ENCODE data around the gene ANKRD9. TPM values are rescaled to one million over a fixed set of nuclear protein-coding genes. Genes with fewer than 3 reads are reported as not detected.

The ANKRD9 gene
- total and polyA plus RNA-seq, 2 experiments from 2014 or later: 46.5 to 90.7 TPM

DNA sequence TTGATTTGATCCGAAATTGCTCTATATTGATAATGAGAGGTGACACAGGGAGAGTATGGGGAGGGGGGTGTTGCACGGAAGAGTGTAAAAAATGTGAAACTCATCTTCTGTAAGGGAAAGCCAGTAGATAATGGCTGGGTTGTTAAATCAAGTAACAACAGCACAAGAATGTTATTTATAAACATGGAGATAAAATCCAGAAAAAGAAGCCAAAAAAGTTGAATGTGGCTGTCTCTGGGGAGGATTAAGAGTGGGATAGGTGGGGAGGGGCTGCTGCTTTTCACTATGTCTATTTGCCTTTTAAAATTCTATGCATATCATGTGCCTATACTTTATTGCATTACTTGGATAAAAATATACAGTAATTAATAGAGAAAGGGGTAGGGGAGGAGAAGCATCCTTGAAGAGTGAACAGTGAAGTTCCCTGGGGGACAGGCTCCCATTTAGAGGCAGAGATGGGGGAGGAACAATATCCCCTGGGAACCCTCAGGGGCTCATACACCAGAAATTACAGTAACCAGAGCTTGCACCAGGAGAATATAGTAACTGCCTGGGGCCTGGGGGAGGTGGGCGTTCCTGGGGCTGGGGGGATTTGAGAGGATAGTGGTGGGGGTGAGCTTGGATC lies 39.2 kb upstream of the ANKRD9 start:
- H3K4me3 ChIP-seq: no peak overlapping the region
- no peaks in the 10 kb centered on the region for H3K9me2 ChIP-seq (replicated peaks; ENCODE audit: insufficient read depth)
- peak overlapping the region; percentile 30 for H3K4me2 ChIP-seq
- H3K27me3 ChIP-seq: no peaks in the 10 kb centered on the region
- H2AFZ ChIP-seq: no peak overlapping the region
- peaks cover 64% of the 10 kb centered on the region for H3K4me1 ChIP-seq (ENCODE audit: insufficient read depth)
- WGBS (ENCODE audit: low lambda C conversion rate, missing lambda C conversion rate): 43% methylated on average over 3 of the region's 3 CpGs
- TF ChIP-seq, protein P1, sequence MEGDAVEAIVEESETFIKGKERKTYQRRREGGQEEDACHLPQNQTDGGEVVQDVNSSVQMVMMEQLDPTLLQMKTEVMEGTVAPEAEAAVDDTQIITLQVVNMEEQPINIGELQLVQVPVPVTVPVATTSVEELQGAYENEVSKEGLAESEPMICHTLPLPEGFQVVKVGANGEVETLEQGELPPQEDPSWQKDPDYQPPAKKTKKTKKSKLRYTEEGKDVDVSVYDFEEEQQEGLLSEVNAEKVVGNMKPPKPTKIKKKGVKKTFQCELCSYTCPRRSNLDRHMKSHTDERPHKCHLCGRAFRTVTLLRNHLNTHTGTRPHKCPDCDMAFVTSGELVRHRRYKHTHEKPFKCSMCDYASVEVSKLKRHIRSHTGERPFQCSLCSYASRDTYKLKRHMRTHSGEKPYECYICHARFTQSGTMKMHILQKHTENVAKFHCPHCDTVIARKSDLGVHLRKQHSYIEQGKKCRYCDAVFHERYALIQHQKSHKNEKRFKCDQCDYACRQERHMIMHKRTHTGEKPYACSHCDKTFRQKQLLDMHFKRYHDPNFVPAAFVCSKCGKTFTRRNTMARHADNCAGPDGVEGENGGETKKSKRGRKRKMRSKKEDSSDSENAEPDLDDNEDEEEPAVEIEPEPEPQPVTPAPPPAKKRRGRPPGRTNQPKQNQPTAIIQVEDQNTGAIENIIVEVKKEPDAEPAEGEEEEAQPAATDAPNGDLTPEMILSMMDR (IDR thresholded peaks at IDR 0.05; ENCODE audit: poor library complexity): no peak
- no peak for TF ChIP-seq EZH2phosphoT487 (IDR thresholded peaks at IDR 0.05; ENCODE audit: low read depth, severe bottlenecking, unreplicated experiment)
- H3K79me2 ChIP-seq: peaks cover 3% of the 10 kb centered on the region
- H3K36me3 ChIP-seq (replicated peaks; ENCODE audit: insufficient read depth, low read depth): no peaks in the 10 kb centered on the region
- H3K9me3 ChIP-seq (ENCODE audit: low read depth): no peaks in the 10 kb centered on the region
- H4K20me1 ChIP-seq (ENCODE audit: insufficient read depth, poor library complexity, severe bottlenecking): no peaks in the 10 kb centered on the region
- DNase-seq (ENCODE audit: low spot score): peak; percentile 6
- peak overlapping the region; percentile 97 for H3K27ac ChIP-seq

DNA sequence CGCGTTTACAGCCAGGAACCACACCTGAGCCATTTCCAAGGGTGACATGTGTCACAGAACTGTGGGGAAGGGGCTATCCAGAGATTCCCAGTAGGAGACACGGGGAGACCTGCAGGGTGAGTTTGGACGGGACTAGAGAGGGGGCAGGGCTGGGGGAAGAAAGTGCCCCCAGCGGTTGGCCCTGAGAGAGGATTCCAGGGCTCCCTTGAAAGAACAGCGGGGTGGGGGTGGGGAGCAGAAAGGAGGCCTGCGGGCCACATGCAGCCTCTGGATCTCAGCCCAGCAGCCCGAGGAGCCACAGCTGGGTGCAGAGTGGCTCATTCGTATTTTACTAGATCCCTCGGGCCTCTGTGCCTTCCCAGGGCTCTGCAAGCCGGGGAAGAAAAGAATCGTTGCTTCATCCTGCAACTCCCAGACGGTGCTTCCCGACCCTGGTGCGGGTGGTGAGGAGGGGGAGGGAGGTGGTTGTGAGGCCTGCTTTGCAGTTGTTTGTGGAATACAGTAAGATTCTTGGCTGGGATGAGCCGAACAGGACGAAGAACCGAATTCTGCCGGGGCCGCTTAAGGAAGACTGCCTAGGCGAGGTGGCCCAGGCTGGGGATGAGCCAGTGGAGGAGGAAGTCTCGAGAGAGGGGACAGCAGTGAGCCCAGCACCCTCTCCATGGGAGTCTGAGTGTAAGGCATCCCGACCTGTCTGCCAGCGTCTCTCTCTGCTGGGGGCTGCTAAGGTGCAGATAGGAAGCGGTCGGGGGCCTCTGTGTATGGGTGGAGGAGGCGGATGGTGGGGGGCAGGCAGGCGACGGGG lies 36.1 kb upstream of the ANKRD9 start:
- Histone ChIP-seq H2AFZ (peak overlapping the region; percentile 41), H3K4me3 (no peak overlapping the region), H3K36me3 (replicated peaks; ENCODE audit: insufficient read depth, low read depth) (no peaks in the 10 kb centered on the region), H3K27me3 (no peaks in the 10 kb centered on the region), H3K79me2 (peaks cover 3% of the 10 kb centered on the region), H3K9me3 (ENCODE audit: low read depth) (no peaks in the 10 kb centered on the region), H3K4me1 (ENCODE audit: insufficient read depth) (peaks cover 44% of the 10 kb centered on the region), H3K27ac (peak overlapping the region; percentile 97), H4K20me1 (ENCODE audit: insufficient read depth, poor library complexity, severe bottlenecking) (no peaks in the 10 kb centered on the region), H3K9me2 (replicated peaks; ENCODE audit: insufficient read depth) (no peaks in the 10 kb centered on the region), H3K4me2 (peak overlapping the region; percentile 73)
- WGBS (ENCODE audit: low lambda C conversion rate, missing lambda C conversion rate): 38% methylated on average over 26 of the region's 29 CpGs
- peak; percentile 72 for DNase-seq (ENCODE audit: low spot score)
- TF ChIP-seq, protein P1 (IDR thresholded peaks at IDR 0.05; ENCODE audit: poor library complexity): peak; percentile 18
- no peak for TF ChIP-seq EZH2phosphoT487 (IDR thresholded peaks at IDR 0.05; ENCODE audit: low read depth, severe bottlenecking, unreplicated experiment)

DNA sequence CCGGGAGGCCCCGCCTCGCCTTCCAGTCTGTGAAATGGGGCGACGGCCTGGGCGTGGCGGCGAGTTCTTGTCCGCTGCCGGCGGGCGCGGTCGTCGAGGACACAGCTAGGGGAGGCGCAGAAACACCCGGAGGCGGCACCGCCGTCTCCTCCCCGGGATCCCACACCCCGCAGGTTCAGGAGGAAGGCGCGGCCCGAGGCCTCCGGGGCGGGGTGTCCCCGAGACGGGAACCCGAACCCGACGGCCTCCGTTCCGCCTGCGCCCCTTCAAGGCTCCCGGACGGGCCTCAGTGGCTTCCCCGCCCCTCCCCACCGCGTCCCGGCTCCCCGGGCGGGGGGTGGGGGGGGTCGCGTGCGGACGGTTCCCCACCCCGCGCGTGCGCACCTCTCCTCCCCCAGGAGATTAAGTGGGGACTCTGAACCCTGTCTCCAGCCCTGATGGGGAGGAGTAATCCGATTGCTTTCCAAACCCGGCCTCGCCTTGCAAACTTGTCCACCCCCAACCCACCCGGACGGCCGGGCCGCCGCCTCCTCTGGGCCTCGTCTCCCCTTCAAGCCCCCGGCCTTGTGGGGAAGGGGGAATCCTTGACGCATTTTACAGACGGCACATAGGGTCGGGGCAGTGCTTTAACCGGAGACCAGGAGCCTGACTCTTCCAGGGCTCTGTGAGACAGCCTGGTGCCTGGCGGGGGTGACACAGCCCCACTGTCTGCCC lies 35.3 kb upstream of the ANKRD9 start:
- DNase-seq (ENCODE audit: low spot score): peak; percentile 82
- Histone ChIP-seq H3K36me3 (replicated peaks; ENCODE audit: insufficient read depth, low read depth) (no peaks in the 10 kb centered on the region), H3K27me3 (no peaks in the 10 kb centered on the region), H3K4me1 (ENCODE audit: insufficient read depth) (peaks cover 51% of the 10 kb centered on the region), H3K27ac (peak overlapping the region; percentile 97), H3K4me3 (no peak overlapping the region), H3K79me2 (peaks cover 3% of the 10 kb centered on the region), H2AFZ (peak overlapping the region; percentile 41), H3K9me3 (ENCODE audit: low read depth) (no peaks in the 10 kb centered on the region), H4K20me1 (ENCODE audit: insufficient read depth, poor library complexity, severe bottlenecking) (no peaks in the 10 kb centered on the region), H3K4me2 (peak overlapping the region; percentile 73), H3K9me2 (replicated peaks; ENCODE audit: insufficient read depth) (no peaks in the 10 kb centered on the region)
- 14% methylated on average over 28 of the region's 66 CpGs for WGBS (ENCODE audit: low lambda C conversion rate, missing lambda C conversion rate)
- TF ChIP-seq EZH2 (IDR thresholded peaks at IDR 0.05; ENCODE audit: borderline replicate concordance): no peak
- TF ChIP-seq, protein P1 (IDR thresholded peaks at IDR 0.05; ENCODE audit: poor library complexity): no peak
- no peak for TF ChIP-seq EZH2phosphoT487 (IDR thresholded peaks at IDR 0.05; ENCODE audit: low read depth, severe bottlenecking, unreplicated experiment)

Measured in hepatocyte (in vitro differentiated cells).